Measurements from ENCODE around the gene ILKAP.

Gene ILKAP

GRCh38 chr2:238163481-238164198, 39.9 kb downstream of the ILKAP start:
- no peak for FAIRE-seq

GRCh38 chr2:238162846-238163441, 40.6 kb downstream of the ILKAP start:
- no peak for FAIRE-seq

GRCh38 chr2:238162251-238162845, 41.1 kb downstream of the ILKAP start:
- FAIRE-seq: no peak

- no peak for FAIRE-seq
These were observed 42.0 kb downstream of the ILKAP start for GRCh38 chr2:238161291-238162051.

GRCh38 chr2:238160206-238161129, 43.0 kb downstream of the ILKAP start:
- no peak for FAIRE-seq

- FAIRE-seq: no peak
These were observed 43.8 kb downstream of the ILKAP start for GRCh38 chr2:238159661-238160205.

- no peak for FAIRE-seq
These were observed 44.4 kb downstream of the ILKAP start for GRCh38 chr2:238159071-238159539.

- no peak for FAIRE-seq
These were observed 44.9 kb downstream of the ILKAP start, which contains the start of gene ERFE for GRCh38 chr2:238158509-238159070. Gene ERFE, plus strand, starts transcription at chr2:238158970. Its CDS starts 38 bp downstream, at chr2:238159008.

GRCh38 chr2:238158018-238158508, 45.4 kb downstream of the ILKAP start:
- no peak for FAIRE-seq

- no peak for FAIRE-seq
These were observed 45.9 kb downstream of the ILKAP start for GRCh38 chr2:238157506-238158017.

- FAIRE-seq: no peak
These were observed 47.5 kb downstream of the ILKAP start for GRCh38 chr2:238155761-238156694.

- FAIRE-seq: no peak
These were observed 48.3 kb downstream of the ILKAP start for GRCh38 chr2:238155051-238155760.

GRCh38 chr2:238154570-238154969, 48.9 kb downstream of the ILKAP start:
- FAIRE-seq: no peak

- no peak for FAIRE-seq
These were observed 50.5 kb downstream of the ILKAP start for GRCh38 chr2:238152771-238153688.

- FAIRE-seq: no peak
These were observed 51.8 kb downstream of the ILKAP start for GRCh38 chr2:238151628-238152235.

- no peak for FAIRE-seq
These were observed 52.3 kb downstream of the ILKAP start for GRCh38 chr2:238151205-238151604.

GRCh38 chr2:238150686-238151085, 52.8 kb downstream of the ILKAP start:
- FAIRE-seq: no peak

Measured in endometrium (tissue), 2 donors.